ENCODE data around the gene WTAP.
"Not testable (repeated sequence)": the region's sequence is repeated elsewhere in the genome, so short reads cannot be mapped to it uniquely, and the experiment has no call there.

WTAP gene

GRCh38 chr6:159700970-159701369 is 26.3 kb upstream of the WTAP start:
- no peaks in the 10 kb centered on the region for H3K9me3 ChIP-seq (ENCODE audit: low read length)
- no peak overlapping the region for H3K27ac ChIP-seq (ENCODE audit: low read depth, low read length)
- peaks cover 4% of the 10 kb centered on the region for H3K4me1 ChIP-seq (ENCODE audit: insufficient read depth, low read length)
- no peaks in the 10 kb centered on the region for H3K27me3 ChIP-seq (ENCODE audit: control insufficient read depth in 1 of 2, insufficient read depth in 2 of 2, low read length in 2 of 2)
- H3K4me3 ChIP-seq (ENCODE audit: low read depth in 1 of 2, low read length in 2 of 2) = no peak overlapping the region
- H3K36me3 ChIP-seq (ENCODE audit: insufficient read depth, low read length) = no peaks in the 10 kb centered on the region
- no peak overlapping the region for H3K9ac ChIP-seq (ENCODE audit: low read length)

GRCh38 chr6:159701413-159701999 is 25.8 kb upstream of the WTAP start:
- Histone ChIP-seq H3K4me3 (ENCODE audit: low read depth in 1 of 2, low read length in 2 of 2) (no peak overlapping the region), H3K27me3 (ENCODE audit: control insufficient read depth in 1 of 2, insufficient read depth in 2 of 2, low read length in 2 of 2) (no peaks in the 10 kb centered on the region), H3K9ac (ENCODE audit: low read length) (no peak overlapping the region), H3K9me3 (ENCODE audit: low read length) (no peaks in the 10 kb centered on the region), H3K27ac (ENCODE audit: low read depth, low read length) (no peak overlapping the region), H3K4me1 (ENCODE audit: insufficient read depth, low read length) (peaks cover 4% of the 10 kb centered on the region), H3K36me3 (ENCODE audit: insufficient read depth, low read length) (no peaks in the 10 kb centered on the region)

- H3K27ac ChIP-seq (ENCODE audit: low read depth, low read length); H3K9ac ChIP-seq (ENCODE audit: low read length); H3K4me3 ChIP-seq (ENCODE audit: low read depth in 1 of 2, low read length in 2 of 2); H3K27me3 ChIP-seq (ENCODE audit: control insufficient read depth in 1 of 2, insufficient read depth in 2 of 2, low read length in 2 of 2); H3K36me3 ChIP-seq (ENCODE audit: insufficient read depth, low read length); H3K4me1 ChIP-seq (ENCODE audit: insufficient read depth, low read length); H3K9me3 ChIP-seq (ENCODE audit: low read length): not testable (repeated sequence)
Measured at GRCh38 chr6:159710603-159711002, 16.7 kb upstream of the WTAP start.

- H3K36me3 ChIP-seq (ENCODE audit: insufficient read depth, low read length); H3K4me1 ChIP-seq (ENCODE audit: insufficient read depth, low read length); H3K27me3 ChIP-seq (ENCODE audit: control insufficient read depth in 1 of 2, insufficient read depth in 2 of 2, low read length in 2 of 2); H3K27ac ChIP-seq (ENCODE audit: low read depth, low read length); H3K9me3 ChIP-seq (ENCODE audit: low read length); H3K9ac ChIP-seq (ENCODE audit: low read length); H3K4me3 ChIP-seq (ENCODE audit: low read depth in 1 of 2, low read length in 2 of 2): not testable (repeated sequence)
Measured at GRCh38 chr6:159712389-159712788, 14.9 kb upstream of the WTAP start.

- H3K27me3 ChIP-seq (ENCODE audit: control insufficient read depth in 1 of 2, insufficient read depth in 2 of 2, low read length in 2 of 2) = no peaks in the 10 kb centered on the region
- H3K36me3 ChIP-seq (ENCODE audit: insufficient read depth, low read length) = no peaks in the 10 kb centered on the region
- no peak overlapping the region for H3K4me3 ChIP-seq (ENCODE audit: low read depth in 1 of 2, low read length in 2 of 2)
- H3K4me1 ChIP-seq (ENCODE audit: insufficient read depth, low read length) = peaks cover 6% of the 10 kb centered on the region
- H3K9ac ChIP-seq (ENCODE audit: low read length) = no peak overlapping the region
- H3K27ac ChIP-seq (ENCODE audit: low read depth, low read length) = no peak overlapping the region
- H3K9me3 ChIP-seq (ENCODE audit: low read length) = no peaks in the 10 kb centered on the region
Measured at GRCh38 chr6:159713984-159714383, 13.3 kb upstream of the WTAP start.

- Histone ChIP-seq H3K9me3 (ENCODE audit: low read length) (no peaks in the 10 kb centered on the region), H3K4me3 (ENCODE audit: low read depth in 1 of 2, low read length in 2 of 2) (no peak overlapping the region), H3K27ac (ENCODE audit: low read depth, low read length) (no peak overlapping the region), H3K4me1 (ENCODE audit: insufficient read depth, low read length) (peaks cover 6% of the 10 kb centered on the region), H3K9ac (ENCODE audit: low read length) (no peak overlapping the region), H3K27me3 (ENCODE audit: control insufficient read depth in 1 of 2, insufficient read depth in 2 of 2, low read length in 2 of 2) (no peaks in the 10 kb centered on the region), H3K36me3 (ENCODE audit: insufficient read depth, low read length) (no peaks in the 10 kb centered on the region)
Measured at GRCh38 chr6:159714404-159714803, 12.9 kb upstream of the WTAP start.

- no peaks in the 10 kb centered on the region for H3K27me3 ChIP-seq (ENCODE audit: control insufficient read depth in 1 of 2, insufficient read depth in 2 of 2, low read length in 2 of 2)
- no peaks in the 10 kb centered on the region for H3K9me3 ChIP-seq (ENCODE audit: low read length)
- no peak overlapping the region for H3K27ac ChIP-seq (ENCODE audit: low read depth, low read length)
- H3K4me1 ChIP-seq (ENCODE audit: insufficient read depth, low read length) = peaks cover 6% of the 10 kb centered on the region
- no peak overlapping the region for H3K9ac ChIP-seq (ENCODE audit: low read length)
- H3K4me3 ChIP-seq (ENCODE audit: low read depth in 1 of 2, low read length in 2 of 2) = no peak overlapping the region
- no peaks in the 10 kb centered on the region for H3K36me3 ChIP-seq (ENCODE audit: insufficient read depth, low read length)
Measured at GRCh38 chr6:159715166-159715565, 12.1 kb upstream of the WTAP start.

GRCh38 chr6:159715605-159716004 is 11.7 kb upstream of the WTAP start:
- peaks cover 6% of the 10 kb centered on the region for H3K4me1 ChIP-seq (ENCODE audit: insufficient read depth, low read length)
- H3K4me3 ChIP-seq (ENCODE audit: low read depth in 1 of 2, low read length in 2 of 2) = no peak overlapping the region
- no peak overlapping the region for H3K9ac ChIP-seq (ENCODE audit: low read length)
- no peaks in the 10 kb centered on the region for H3K9me3 ChIP-seq (ENCODE audit: low read length)
- H3K27ac ChIP-seq (ENCODE audit: low read depth, low read length) = no peak overlapping the region
- H3K36me3 ChIP-seq (ENCODE audit: insufficient read depth, low read length) = no peaks in the 10 kb centered on the region
- H3K27me3 ChIP-seq (ENCODE audit: control insufficient read depth in 1 of 2, insufficient read depth in 2 of 2, low read length in 2 of 2) = no peaks in the 10 kb centered on the region

- no peaks in the 10 kb centered on the region for H3K36me3 ChIP-seq (ENCODE audit: insufficient read depth, low read length)
- H3K27ac ChIP-seq (ENCODE audit: low read depth, low read length) = peak overlapping the region; percentile 17
- H3K4me1 ChIP-seq (ENCODE audit: insufficient read depth, low read length) = peaks cover 6% of the 10 kb centered on the region
- no peak overlapping the region for H3K9ac ChIP-seq (ENCODE audit: low read length)
- no peaks in the 10 kb centered on the region for H3K9me3 ChIP-seq (ENCODE audit: low read length)
- H3K4me3 ChIP-seq (ENCODE audit: low read depth in 1 of 2, low read length in 2 of 2) = no peak overlapping the region
- H3K27me3 ChIP-seq (ENCODE audit: control insufficient read depth in 1 of 2, insufficient read depth in 2 of 2, low read length in 2 of 2) = no peaks in the 10 kb centered on the region
Measured at GRCh38 chr6:159716247-159717096, 10.8 kb upstream of the WTAP start.

- Histone ChIP-seq H3K36me3 (ENCODE audit: insufficient read depth, low read length) (peaks cover 6% of the 10 kb centered on the region), H3K4me3 (ENCODE audit: low read depth in 1 of 2, low read length in 2 of 2) (no peak overlapping the region), H3K9ac (ENCODE audit: low read length) (no peak overlapping the region), H3K27me3 (ENCODE audit: control insufficient read depth in 1 of 2, insufficient read depth in 2 of 2, low read length in 2 of 2) (no peaks in the 10 kb centered on the region), H3K27ac (ENCODE audit: low read depth, low read length) (no peak overlapping the region), H3K9me3 (ENCODE audit: low read length) (no peaks in the 10 kb centered on the region), H3K4me1 (ENCODE audit: insufficient read depth, low read length) (peaks cover 6% of the 10 kb centered on the region)
Measured at GRCh38 chr6:159718634-159719033, 8.7 kb upstream of the WTAP start.

- H3K27ac ChIP-seq (ENCODE audit: low read depth, low read length) = no peak overlapping the region
- peaks cover 6% of the 10 kb centered on the region for H3K36me3 ChIP-seq (ENCODE audit: insufficient read depth, low read length)
Measured at GRCh38 chr6:159719287-159719686, 8.0 kb upstream of the WTAP start.

GRCh38 chr6:159720708-159721107 is 6.6 kb upstream of the WTAP start:
- H3K4me3 ChIP-seq (ENCODE audit: low read depth in 1 of 2, low read length in 2 of 2) = no peak overlapping the region
- H3K27me3 ChIP-seq (ENCODE audit: control insufficient read depth in 1 of 2, insufficient read depth in 2 of 2, low read length in 2 of 2) = no peaks in the 10 kb centered on the region
- peaks cover 6% of the 10 kb centered on the region for H3K36me3 ChIP-seq (ENCODE audit: insufficient read depth, low read length)
- H3K9ac ChIP-seq (ENCODE audit: low read length) = no peak overlapping the region
- no peaks in the 10 kb centered on the region for H3K9me3 ChIP-seq (ENCODE audit: low read length)
- H3K27ac ChIP-seq (ENCODE audit: low read depth, low read length) = no peak overlapping the region
- peaks cover 6% of the 10 kb centered on the region for H3K4me1 ChIP-seq (ENCODE audit: insufficient read depth, low read length)

More at GRCh38 chr6:159719287-159719686, 8.0 kb upstream of the WTAP start:
- Histone ChIP-seq H3K4me1 (ENCODE audit: insufficient read depth, low read length) (peaks cover 6% of the 10 kb centered on the region), H3K9ac (ENCODE audit: low read length) (no peak overlapping the region), H3K27me3 (ENCODE audit: control insufficient read depth in 1 of 2, insufficient read depth in 2 of 2, low read length in 2 of 2) (no peaks in the 10 kb centered on the region), H3K9me3 (ENCODE audit: low read length) (no peaks in the 10 kb centered on the region), H3K4me3 (ENCODE audit: low read depth in 1 of 2, low read length in 2 of 2) (no peak overlapping the region)
